Smooth muscle cell (in vitro differentiated cells): Measurements from ENCODE around the gene MMP17. TPM values are rescaled to one million over a fixed set of nuclear protein-coding genes. Genes with fewer than 3 reads are reported as not detected.

Experiments used
- DNase-seq: peaks from one replicate; lab custom pipeline; 2025; ENCODE audit not compliant: unreplicated experiment; lab: John Stamatoyannopoulos, UW
- H2AFZ ChIP-seq: fragments of 200-600 bp; sonication (generic); 2 replicates; pipeline ENCODE4 v1.6.0; 2016; ENCODE audit warnings: antibody characterized with exemption, low read depth, mild to moderate bottlenecking
- H3F3A ChIP-seq: fragments of 200-600 bp; sonication (generic); 2 replicates; pipeline ENCODE4 v1.6.0; 2017; ENCODE audit warnings: antibody characterized with exemption, low read depth
- H3K27ac ChIP-seq: fragments of 200-600 bp; sonication (generic); 2 replicates; pipeline ENCODE4 v1.5.1; 2016; ENCODE audit warnings: low read depth, mild to moderate bottlenecking
- H3K27me3 ChIP-seq: fragments of 200-600 bp; sonication (generic); 2 replicates; pipeline ENCODE4 v1.6.1; 2016; ENCODE audit warnings: low read depth, mild to moderate bottlenecking
- H3K36me3 ChIP-seq: fragments of 200-600 bp; sonication (generic); 2 replicates; pipeline ENCODE4 v1.5.1; 2016; ENCODE audit warnings: low read depth
- H3K4me1 ChIP-seq: fragments of 200-600 bp; sonication (generic); 2 replicates; pipeline ENCODE4 v1.5.1; 2016; ENCODE audit warnings: low read depth
- H3K4me2 ChIP-seq: fragments of 200-600 bp; sonication (generic); 2 replicates; pipeline ENCODE4 v1.6.0; 2016; ENCODE audit warnings: mild to moderate bottlenecking
- H3K4me3 ChIP-seq: fragments of 200-600 bp; sonication (generic); 2 replicates; pipeline ENCODE4 v1.5.1; 2016; ENCODE audit warnings: mild to moderate bottlenecking
- H3K79me2 ChIP-seq: fragments of 200-600 bp; sonication (generic); 2 replicates; pipeline ENCODE4 v1.6.0; 2016; ENCODE audit warnings: low read depth, mild to moderate bottlenecking
- H3K9ac ChIP-seq: fragments of 200-600 bp; sonication (generic); 2 replicates; pipeline ENCODE4 v1.6.0; 2016; ENCODE audit warnings: low read depth
- H3K9me3 ChIP-seq: fragments of 200-600 bp; sonication (generic); replicated peaks from 2 replicates; pipeline ENCODE4 v1.5.1; 2016; ENCODE audit warnings: low read depth
- H4K20me1 ChIP-seq: fragments of 200-600 bp; sonication (generic); 2 replicates; pipeline ENCODE4 v1.6.0; 2016; ENCODE audit warnings: low read depth
- CTCF ChIP-seq: fragments of 200-600 bp; sonication (generic); IDR thresholded peaks from 2 replicates; pipeline ENCODE4 v1.5.1; 2017; ENCODE audit warnings: borderline replicate concordance, mild to moderate bottlenecking, antibody characterized with exemption; ENCODE audit not compliant: insufficient read depth, poor library complexity, severe bottlenecking
- WGBS: methylation state at CpG from one replicate; pipeline ENCODE4 v1.1.7; 2016; ENCODE audit warnings: low lambda C conversion rate; 5-methylcytosine and 5-hydroxymethylcytosine counted together
- polyA plus RNA-seq: library from polyadenylated mRNA; unstranded; fragments of >200 nt; fragmentation: Nextera tagmentation; extraction: Ambion mirVana; gene quantifications from 2 replicates; pipeline ENCODE4 v1.2.1, GENCODE V29; 2016
- total RNA-seq: library from RNA; depleted of rRNA; stranded (reverse); fragments of >200 nt; gene quantifications from 2 replicates; pipeline ENCODE4 v1.2.3, GENCODE V29; 2014

Gene MMP17
- total and polyA plus RNA-seq, 2 experiments from 2014 or later = 1.3 to 1.6 TPM

- Histone ChIP-seq H3K79me2 (no peaks in the 10 kb centered on the region), H2AFZ (no peak overlapping the region), H3K9ac (peak overlapping the region; percentile 80), H3K27me3 (no peaks in the 10 kb centered on the region), H3K27ac (peak overlapping the region; percentile 89), H3K36me3 (no peaks in the 10 kb centered on the region), H3K4me1 (peaks cover 14% of the 10 kb centered on the region), H4K20me1 (no peaks in the 10 kb centered on the region), H3F3A (peaks cover 6% of the 10 kb centered on the region), H3K9me3 (no peaks in the 10 kb centered on the region), H3K4me2 (no peak overlapping the region), H3K4me3 (no peak overlapping the region)
- no peak for DNase-seq
- no peak for TF ChIP-seq CTCF
- 94% methylated on average over 12 of the region's 12 CpGs for WGBS
These were observed 33.3 kb downstream of the MMP17 start for GRCh38 chr12:131861261-131862083.

GRCh38 chr12:131862084-131862441, 33.9 kb downstream of the MMP17 start:
- no peak overlapping the region for H3K9ac ChIP-seq
- no peak overlapping the region for H3K27ac ChIP-seq
- DNase-seq = no peak
- no peaks in the 10 kb centered on the region for H3K36me3 ChIP-seq
- TF ChIP-seq CTCF = no peak
- no peak overlapping the region for H3K4me3 ChIP-seq
- no peaks in the 10 kb centered on the region for H3K79me2 ChIP-seq
- no peak overlapping the region for H3K4me2 ChIP-seq
- peaks cover 6% of the 10 kb centered on the region for H3F3A ChIP-seq
- no peaks in the 10 kb centered on the region for H4K20me1 ChIP-seq
- H3K9me3 ChIP-seq = no peaks in the 10 kb centered on the region
- H3K27me3 ChIP-seq = no peaks in the 10 kb centered on the region
- WGBS = 83% methylated on average over 4 of the region's 4 CpGs
- H3K4me1 ChIP-seq = peaks cover 14% of the 10 kb centered on the region
- no peak overlapping the region for H2AFZ ChIP-seq

- no peak for TF ChIP-seq CTCF
- Histone ChIP-seq H3K4me1 (peaks cover 14% of the 10 kb centered on the region), H3K79me2 (no peaks in the 10 kb centered on the region), H3K27ac (peak overlapping the region; percentile 55), H3K9me3 (no peaks in the 10 kb centered on the region), H2AFZ (no peak overlapping the region), H3K36me3 (no peaks in the 10 kb centered on the region), H3K27me3 (no peaks in the 10 kb centered on the region), H4K20me1 (no peaks in the 10 kb centered on the region), H3K9ac (no peak overlapping the region), H3K4me3 (no peak overlapping the region), H3K4me2 (peak overlapping the region; percentile 57), H3F3A (peaks cover 6% of the 10 kb centered on the region)
- no peak for DNase-seq
- 77% methylated on average over 14 of the region's 14 CpGs for WGBS
These were observed 34.4 kb downstream of the MMP17 start for GRCh38 chr12:131862600-131862993.
